Stimulated activated CD4-positive, alpha-beta T cell treated with anti-CD3 and anti-CD28 coated beads, Interleukin-12 subunit alpha, Interleukin-12 subunit beta, amount 100 ng/mL, for 48 hours (primary cell): ENCODE results near the gene CADM2.
A peak's percentile ranks its signal among the peaks of the same experiment; 100 is the strongest.

Experiments used
- DNase-seq, 3 donors: peaks; one replicate each; pipeline ENCODE4 v3.0.0-alpha.2; 2020; ENCODE audit warnings: low read depth in 2 of 3, low spot score in 1 of 3

CADM2 gene

DNA sequence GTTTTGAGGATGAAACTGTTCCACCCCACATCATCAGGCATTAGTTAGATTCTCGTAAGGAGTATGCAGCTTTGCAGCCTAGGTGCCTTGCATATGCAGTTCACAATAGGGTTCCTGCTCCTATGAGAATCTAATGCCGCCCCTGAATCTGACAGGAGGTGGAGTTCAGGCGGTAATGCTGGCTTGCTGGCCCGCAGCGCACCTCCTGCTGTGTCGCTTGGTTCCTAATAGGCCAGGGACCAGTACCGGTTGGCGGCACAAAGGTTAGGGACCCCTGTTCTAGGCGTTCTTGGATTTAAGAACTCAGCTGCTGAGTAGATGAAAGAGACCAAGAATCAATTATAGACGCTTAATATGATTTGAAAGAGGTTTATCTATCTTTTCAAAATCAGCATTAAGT is 595.4 kb downstream of the CADM2 start:
- DNase-seq = no peak

DNA sequence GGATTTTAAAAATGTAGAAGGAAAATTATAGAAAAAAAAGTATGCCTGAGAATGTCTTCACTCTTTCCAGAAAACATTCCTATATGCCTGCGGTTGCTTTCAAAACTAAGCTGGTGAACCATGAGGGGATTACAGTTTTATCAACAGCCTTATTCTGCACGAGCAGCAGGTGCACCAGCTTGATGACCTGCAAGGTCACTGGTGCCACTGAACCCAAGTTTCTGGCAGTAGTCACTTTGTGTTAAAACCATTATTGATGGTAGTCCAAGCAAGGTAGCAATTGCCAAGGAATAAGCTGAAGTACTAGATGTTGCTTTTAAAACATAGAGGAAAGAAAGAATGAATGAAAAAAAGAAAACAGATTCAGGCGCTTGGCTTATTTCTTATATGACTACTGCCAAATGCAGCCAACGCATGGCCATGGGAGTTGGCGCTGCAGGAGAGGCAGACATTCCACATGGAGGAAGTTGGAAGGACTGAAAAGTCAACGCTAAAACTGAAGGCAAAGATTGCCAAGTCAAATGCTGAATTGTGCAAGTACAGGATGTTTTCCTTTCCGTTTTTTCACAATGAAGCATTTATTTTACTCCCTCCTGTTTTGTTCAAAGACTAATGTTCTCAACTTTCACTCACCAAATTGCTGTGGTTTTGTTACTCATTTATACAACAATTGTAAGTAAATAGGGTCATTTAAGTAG is 601.4 kb downstream of the CADM2 start:
- DNase-seq = no peak

DNA sequence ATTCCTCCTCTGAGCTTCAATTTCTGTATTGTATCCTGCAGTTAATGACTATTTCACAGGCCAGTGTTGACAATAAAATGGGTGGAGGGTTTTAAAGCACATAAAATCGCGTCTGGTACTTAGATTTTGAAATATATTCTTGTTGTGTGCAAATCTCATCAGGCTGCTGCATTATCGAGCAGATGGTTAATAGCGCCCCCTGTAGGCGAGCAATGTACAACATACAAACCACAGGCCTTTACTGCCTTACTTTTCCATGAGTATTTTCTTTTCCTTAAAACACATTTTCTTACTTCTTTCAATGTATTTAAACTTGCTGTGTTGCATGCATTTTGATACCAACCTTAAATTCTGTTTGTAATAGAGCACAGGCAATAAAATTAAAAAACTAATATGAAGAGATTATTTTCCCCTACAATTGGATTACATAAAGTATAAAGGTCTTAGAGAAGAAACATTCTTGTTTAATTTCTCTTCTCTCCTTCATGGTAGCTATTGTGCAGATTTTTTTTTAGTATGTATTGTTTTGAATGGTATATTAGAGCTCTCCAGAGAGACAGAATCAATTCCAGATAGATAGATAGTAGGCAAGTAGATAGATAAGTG is 608.4 kb downstream of the CADM2 start:
- peak in 1 of 3 donors; percentile 11 for DNase-seq

DNA sequence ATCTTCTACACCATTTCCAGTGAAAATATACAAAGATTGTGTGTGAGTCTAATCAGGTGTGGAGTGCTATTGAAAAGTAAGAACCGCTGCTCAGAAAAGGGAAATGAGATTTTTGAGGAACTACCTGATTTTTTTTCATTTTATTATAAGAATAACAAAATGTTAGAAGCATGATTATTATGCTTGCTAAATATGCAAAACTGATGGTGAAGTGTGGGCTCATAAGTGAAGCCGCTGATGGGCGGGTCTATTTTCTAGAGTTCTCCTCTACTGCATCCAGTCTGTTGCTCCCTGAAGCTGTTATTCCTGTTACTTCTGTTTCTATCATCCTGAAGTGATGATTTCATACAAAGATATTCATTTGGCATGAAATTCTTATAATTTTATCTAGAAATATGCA is 612.0 kb downstream of the CADM2 start:
- no peak for DNase-seq

DNA sequence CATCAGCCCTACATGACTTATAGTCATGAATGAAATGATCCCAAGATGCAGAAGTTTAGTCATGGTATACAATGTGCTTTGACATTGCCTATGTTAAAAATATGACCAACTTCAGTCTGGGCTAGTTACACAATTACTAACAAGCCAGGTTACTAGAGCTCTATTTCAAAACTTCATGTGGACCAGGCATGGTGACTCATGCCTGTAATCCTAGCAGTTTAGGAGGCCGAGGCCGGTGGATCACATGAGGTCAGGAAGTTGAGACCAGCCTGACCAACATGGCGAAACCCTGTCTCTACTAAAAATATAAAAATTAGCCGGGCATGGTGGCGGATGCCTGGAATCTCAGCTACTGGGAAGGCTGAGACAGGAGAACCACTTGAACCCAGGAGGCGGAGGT is 613.0 kb downstream of the CADM2 start:
- DNase-seq = no peak

DNA sequence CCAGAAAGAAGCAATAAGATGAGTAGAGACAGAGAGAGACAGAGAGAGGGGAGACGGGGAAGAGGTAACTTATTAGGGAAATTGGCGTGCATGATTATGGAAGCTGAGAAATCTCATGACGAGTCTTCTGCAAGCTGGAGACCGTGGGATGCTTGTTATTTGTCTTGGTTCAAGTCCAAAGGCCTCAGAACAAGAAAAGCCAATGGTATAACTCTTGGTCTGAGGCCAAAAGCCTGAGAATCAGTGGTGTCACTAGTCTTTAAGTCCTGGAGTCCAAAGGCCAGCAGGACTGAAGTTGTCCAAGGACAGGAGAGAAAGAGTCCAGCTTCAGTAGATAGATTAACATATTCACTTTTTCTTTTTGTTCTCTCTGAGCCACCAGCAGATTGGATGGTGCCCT is 613.6 kb downstream of the CADM2 start:
- DNase-seq = no peak

DNA sequence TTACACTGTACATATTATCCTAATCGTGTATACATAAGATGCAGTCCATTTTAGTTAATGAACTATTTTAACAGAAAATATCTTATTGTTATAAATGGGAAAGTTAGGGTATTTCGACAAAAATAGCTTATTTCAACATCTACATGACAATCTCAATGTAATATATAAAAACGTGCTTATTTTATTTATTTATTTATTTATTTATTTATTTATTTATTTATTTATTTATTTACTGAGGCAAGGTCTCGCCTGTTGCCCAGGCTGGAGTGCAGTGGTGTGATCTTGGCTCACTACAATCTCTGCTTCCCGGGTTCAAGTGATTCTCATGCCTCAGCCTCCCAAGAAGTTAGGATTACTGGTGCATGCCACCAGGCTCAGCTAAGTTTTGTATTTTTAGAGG is 614.2 kb downstream of the CADM2 start:
- no peak for DNase-seq

DNA sequence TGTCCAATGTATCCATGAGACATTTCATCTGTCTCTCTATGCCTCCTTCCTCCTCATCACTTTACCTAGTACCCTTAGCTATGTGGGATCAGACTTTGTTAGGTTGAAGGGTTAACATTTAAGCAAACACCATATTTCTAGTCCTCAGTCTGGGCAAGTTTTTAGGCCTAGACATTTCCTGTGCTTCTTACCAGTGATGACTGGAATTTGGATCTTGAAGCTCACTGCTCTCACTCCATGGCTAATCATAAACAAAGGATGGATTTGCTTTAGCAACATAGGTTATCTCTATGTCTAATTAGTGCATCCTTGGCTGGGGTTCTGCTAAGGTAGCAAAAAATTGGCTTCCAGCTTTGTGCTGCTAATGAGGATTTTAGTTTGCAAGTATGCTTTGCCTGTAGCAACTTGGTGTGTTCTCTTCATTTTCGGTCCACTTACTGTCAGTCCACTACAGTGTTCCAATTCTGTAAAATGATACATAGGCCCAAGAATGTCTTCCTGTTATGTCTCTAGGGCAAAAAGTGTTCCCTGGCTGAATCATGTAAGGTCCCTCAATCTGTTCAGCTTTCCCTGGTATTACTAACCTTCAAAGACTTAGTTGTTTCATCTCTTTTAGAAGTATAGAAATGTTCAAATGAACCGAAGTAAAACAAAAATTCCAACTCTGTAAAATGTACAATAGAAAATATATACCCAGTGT is 615.4 kb downstream of the CADM2 start:
- no peak for DNase-seq

DNA sequence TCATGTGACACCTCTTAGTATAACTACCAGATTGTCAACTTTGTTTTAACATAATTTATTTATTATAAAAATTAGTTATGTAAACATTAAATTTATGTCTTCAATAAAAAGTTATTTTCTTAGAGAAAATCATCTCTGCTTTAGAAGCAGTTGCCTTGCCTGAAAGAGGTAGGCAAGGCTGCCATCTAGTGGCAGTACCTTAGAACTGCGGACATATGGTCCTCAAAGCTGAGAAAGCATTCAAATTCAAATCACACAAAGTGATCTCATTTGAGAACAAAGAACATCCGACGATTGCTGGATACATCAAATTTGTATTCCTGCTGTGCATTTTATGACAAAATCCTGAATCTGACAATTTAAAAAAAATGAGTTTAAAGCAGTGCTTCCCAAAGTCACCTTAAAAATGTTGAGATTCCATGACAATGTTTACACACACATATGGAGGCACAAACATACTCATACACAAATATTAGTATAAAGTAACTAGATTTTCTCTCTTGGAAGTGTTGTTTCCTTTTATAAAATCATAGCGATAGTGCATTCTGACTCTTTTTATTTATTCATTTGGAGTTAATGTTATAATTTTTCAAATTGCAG is 617.4 kb downstream of the CADM2 start:
- peak; percentile 15 to 32 (median 27) for DNase-seq

DNA sequence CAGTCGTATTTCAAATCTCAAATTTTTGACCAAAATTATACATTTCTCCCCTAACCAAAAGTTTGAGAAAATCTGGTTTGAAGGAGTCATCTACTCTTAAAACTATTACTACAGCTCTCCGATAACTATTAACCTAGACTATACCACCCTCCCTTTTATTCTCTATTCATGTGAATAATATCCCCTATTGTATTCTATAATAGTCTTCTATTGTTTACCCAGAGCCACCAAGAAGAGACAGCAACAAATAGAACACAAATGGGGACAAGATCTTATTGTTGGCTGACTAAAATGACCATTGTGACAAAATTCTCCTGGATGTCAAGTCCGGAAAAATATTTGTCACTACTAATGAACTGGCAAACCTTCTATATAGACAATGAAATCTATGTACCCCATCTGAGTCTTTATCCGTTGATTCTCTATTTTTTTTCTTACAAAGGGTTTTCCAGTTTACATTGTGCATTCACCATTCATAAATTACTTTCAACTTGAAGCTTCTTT is 618.0 kb downstream of the CADM2 start:
- no peak for DNase-seq

DNA sequence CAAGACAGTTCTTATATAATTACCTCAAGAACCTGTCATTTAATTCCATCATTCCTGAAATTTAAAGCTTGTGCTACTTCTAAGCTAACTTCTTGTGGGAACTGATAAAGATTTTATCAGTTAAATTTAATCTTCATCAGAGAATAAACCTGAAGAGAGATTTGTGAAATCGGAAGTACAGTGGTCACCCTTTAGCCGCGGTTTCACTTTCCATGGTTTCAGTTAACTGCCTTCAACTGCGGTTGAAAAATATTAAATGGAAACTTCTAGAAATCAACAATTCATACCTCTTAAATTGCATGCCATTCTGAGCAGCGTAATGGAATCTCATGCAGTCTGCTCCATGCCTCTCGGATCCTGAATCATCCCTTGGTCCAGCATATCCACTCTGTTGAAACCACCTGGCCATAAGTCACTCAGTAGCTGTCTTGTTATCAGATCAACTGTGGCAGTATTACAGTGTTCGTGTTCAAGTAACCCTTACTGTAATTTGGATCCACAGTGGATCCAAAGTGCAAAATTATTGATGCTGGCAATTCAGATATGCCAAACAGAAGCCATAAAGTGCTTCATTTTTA is 626.1 kb downstream of the CADM2 start:
- DNase-seq = no peak

DNA sequence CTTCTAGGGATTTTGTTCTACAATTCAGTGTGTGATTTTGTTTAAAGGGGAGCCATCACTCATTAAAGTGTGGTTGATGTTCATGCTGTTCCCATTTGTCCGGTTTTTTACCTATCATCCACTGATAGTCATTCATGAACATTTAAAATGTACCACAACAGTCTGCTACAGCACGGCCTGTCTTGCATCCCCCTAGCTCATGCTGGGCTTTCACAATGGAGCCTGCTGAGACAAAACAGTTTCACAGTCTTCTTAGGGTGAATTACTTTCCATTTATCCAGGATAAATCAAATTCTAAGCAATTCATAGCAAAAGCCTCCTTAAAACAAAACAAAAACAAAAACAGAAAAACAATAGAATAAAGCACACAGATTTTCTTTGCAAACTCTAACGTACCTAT is 627.2 kb downstream of the CADM2 start:
- no peak for DNase-seq

DNA sequence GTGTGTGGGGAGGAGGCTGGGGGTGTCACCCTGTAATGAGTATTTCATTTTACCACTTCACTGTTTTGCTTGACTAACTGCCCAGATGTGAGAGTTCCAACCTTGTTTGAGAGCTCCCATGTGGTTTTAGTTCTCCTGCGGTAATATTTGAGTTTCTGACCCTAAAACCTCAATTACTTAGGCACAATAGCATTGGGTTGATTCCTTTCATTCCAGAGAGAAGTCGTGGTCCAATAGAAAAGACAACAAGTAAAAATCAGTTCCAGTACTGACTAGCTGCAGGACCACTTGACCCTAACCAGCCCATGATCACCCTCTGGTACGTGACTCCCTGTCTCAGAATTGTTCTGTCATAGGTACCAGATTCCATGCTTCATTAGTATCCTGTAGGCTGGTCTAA is 630.4 kb downstream of the CADM2 start:
- no peak for DNase-seq

DNA sequence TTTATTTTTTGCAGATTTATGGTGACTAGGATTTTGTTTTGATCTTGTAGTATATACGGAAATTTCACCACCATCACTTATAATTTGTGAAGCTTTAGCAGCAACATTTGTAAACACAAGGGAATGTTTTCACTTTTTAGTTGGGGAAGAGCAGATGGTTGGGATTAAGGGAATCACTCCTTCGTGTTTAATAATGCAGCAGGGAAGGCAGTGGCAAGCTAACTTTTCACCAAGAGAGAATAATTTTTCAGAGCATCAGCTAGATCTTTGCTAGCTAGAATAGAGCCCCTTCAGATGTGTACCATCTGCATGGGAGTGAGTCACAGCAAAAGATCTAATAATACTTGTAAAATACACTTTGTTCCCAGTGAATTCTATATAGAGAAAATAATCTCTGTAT is 632.7 kb downstream of the CADM2 start:
- DNase-seq = no peak

DNA sequence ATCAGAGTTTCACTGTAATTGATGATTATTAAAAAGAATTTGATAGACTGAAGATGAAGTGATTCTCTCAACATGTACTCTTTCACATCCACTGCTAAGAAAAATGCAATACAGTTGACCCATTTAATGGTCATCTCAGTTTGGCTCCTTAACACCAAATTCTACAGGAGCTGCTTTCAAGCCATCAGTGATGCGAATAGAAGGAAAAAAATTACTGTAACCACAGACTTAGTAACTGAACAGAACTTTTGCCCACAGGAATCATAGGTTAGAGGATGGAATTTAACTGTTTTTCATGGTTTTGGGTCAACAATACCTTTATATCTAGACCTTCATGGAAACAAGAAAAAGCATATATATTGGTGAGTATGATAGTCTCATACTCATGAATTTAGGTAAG is 633.5 kb downstream of the CADM2 start:
- DNase-seq = no peak

DNA sequence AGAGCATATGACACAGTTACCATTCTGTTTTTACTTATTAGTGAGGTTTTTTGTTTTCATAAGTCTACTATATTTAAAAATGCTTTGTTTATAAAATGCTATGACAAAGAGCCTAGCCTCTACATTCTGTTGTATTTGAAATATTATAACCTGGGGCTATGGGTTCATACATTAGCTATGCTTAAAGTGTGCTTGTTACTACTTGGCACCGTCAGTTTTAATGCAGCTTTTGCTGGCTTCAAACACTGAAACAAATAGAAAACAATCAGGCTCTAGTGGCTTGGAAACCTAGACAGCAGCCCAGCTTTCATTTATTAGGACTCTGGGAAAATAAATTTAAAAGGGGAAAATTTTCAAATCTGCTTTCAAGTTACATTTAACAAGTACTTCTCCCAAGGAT is 635.9 kb downstream of the CADM2 start:
- DNase-seq = no peak

DNA sequence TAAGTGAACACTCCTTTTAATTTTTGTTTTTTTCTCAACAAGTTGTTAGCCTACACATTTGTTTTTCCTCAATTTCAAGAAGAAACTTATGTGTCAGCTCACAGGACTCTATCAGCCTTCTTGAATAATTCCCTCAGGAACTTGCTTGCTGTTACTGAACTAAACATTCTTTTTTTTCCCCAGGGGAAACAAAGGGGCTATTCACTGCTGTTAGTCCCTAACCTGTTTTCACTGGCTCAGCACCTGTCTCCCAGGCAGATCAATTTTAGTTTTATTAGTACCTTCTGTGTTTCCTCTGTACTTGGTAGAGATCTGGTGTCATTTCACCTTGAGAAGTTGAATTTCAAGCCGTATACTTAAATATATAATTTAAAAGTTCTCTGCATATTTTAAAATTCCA is 644.6 kb downstream of the CADM2 start:
- DNase-seq = no peak

DNA sequence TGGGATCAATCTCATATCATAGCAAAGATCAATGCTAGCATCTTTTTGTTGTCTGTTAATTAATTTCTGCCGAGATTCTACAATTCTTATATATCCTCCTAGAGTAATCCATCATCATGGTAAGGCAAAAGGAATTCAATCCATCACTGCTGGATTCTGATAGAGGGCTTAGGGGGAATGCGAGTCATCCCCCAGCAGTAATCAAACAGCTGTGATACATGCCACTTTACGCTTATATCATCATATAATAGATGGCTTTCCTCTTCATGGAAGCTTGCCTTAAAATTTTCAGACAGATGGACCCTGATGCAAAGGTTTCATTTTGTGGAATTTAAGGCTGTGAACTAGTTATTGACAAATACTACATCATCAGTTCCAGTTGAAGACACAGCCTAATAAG is 645.9 kb downstream of the CADM2 start:
- no peak for DNase-seq

DNA sequence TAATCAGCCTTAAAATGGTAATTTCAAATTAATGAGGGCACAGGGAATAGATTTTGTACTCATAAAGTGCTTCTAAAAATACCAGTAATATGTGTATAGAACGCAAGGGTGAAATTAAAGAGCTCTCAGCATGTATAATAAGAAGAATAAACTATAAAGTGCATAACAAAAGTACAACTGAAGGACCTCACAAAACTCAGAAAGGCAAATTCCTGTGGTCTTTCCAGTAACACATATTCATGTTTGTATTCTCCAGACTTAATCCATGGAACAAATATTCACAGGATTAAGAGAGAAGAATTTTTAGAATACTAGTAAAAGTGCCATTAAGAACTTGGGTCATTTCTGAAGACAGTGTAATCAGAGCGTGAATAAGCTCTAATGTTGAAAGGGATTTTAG is 646.3 kb downstream of the CADM2 start:
- no peak for DNase-seq

DNA sequence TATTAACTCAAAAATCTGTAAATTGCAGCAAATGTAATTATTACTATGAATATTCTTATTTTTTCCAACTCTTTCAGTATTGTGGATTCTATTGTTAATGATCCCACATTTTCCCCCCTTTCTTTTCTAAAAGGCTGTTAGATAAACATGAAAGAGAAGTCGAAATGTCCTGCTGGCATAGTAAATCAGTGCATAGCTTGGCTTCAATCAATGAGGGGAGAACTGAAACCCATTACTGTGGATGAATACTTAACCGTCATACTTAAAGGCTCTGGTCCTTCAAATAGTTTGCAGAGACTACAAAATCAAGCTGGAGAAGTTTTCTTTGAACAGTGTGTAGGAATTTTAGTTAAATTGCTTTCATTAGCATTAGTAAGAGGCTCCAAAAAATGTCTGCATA is 667.9 kb downstream of the CADM2 start:
- DNase-seq = no peak

DNA sequence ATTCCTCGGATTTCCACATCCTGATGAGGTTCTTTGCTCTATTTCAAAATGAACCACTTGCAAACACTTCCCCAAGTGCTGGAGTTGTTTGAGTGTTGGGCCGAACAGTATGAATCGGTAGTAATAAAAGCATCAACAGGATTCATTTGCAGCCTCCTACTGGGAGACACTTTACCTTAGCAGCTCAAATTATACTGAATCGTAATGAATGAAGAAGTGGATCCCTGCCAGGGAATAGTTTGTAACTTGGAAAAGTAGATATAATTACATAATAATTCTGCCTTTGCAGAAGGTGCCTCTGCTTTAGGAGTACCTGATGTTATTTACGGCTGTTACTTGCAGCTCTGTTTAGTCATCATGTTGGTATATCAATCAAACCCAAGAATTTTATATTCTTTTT is 669.1 kb downstream of the CADM2 start:
- DNase-seq = no peak

DNA sequence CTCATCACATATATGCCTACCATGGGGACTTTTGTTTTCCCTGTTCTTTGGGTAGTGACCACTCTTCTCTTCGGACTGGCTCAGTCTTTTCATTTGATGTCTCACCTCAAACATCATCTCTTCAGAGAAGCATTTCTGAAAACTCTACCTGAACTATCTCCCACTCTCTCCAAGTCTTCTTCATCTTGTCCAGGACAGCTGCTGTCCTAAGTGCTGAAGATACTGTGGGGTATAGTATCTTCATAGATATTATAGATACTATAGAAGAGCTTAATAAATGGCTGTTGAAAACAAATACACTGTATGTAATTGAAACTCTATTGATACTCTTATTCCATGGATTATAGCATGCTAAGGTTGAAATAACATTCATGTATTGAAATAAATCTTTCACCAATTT is 672.3 kb downstream of the CADM2 start:
- no peak for DNase-seq
